Heart left ventricle (tissue), 16 donors: ENCODE measurements around the gene ATP23. TPM values are rescaled to one million over a fixed set of nuclear protein-coding genes. Genes with fewer than 3 reads are reported as not detected.

Experiments
- ATAC-seq, 4 donors: fragments of 200-7000 bp; cut with Tn5 transposase; one replicate each; pipeline ENCODE4 v1.9.1; 2020 to 2022; ENCODE audit warnings: moderate library complexity in 4 of 4, mild to moderate bottlenecking in 3 of 4, moderate number of reproducible peaks in 1 of 4
- DNase-seq, 5 donors: peaks; one replicate each; pipeline ENCODE4 v3.0.0-alpha.2; 2020
- H3K27ac ChIP-seq, 12 donors: fragments of 200-600 bp; sonication (generic) in 4 of 12; one replicate each; pipeline versions ENCODE4 v1.5.0 to v1.8.0; 2016 to 2022; ENCODE audit warnings: mild to moderate bottlenecking in 2 of 12
- H3K27me3 ChIP-seq, 9 donors: fragments of 200-600 bp; sonication (generic) in 2 of 9; one replicate each; pipeline versions ENCODE4 v1.5.1 to v1.8.0; 2016 to 2022; ENCODE audit warnings: mild to moderate bottlenecking in 3 of 9
- H3K36me3 ChIP-seq, 9 donors: fragments of 200-600 bp; sonication (generic) in 2 of 9; one replicate each; pipeline versions ENCODE4 v1.5.0 to v1.8.0; 2018 to 2022; ENCODE audit warnings: mild to moderate bottlenecking in 2 of 9
- H3K4me1 ChIP-seq, 12 donors: fragments of 200-600 bp; sonication (generic) in 4 of 12; one replicate each; pipeline versions ENCODE4 v1.5.0 to v1.8.0; 2016 to 2022; ENCODE audit warnings: mild to moderate bottlenecking in 3 of 12
- H3K4me3 ChIP-seq, 12 donors: fragments of 200-600 bp; sonication (generic) in 4 of 12; one replicate each; pipeline versions ENCODE4 v1.5.0 to v1.8.0; 2017 to 2022; ENCODE audit warnings: mild to moderate bottlenecking in 9 of 12, moderate library complexity in 4 of 12
- H3K9me3 ChIP-seq, 12 donors: fragments of 200-600 bp; sonication (generic) in 4 of 12; one replicate each; pipeline versions ENCODE4 v1.5.0 to v1.8.0; 2016 to 2022; ENCODE audit warnings: mild to moderate bottlenecking in 1 of 12
- CTCF ChIP-seq, 12 donors: fragments of 200-600 bp; sonication (generic) in 4 of 12; IDR thresholded peaks; one replicate each; pipeline versions ENCODE4 v1.5.0 to v1.8.0; 2018 to 2022; ENCODE audit warnings: antibody characterized with exemption in 12 of 12, mild to moderate bottlenecking in 5 of 12
- POLR2A ChIP-seq, 2 donors: fragments of 450-650 bp; IDR thresholded peaks; one replicate each; pipeline ENCODE4 v1.6.1; 2017; ENCODE audit warnings: antibody characterized with exemption in 2 of 2, mild to moderate bottlenecking in 2 of 2, moderate library complexity in 2 of 2
- WGBS, 4 donors: extraction: QIAGEN DNeasy Blood & Tissue Kit in 2 of 4; methylation state at CpG; one replicate each; pipeline versions ENCODE4 v1.1.5 to v1.1.7; 2013 to 2018; 5-methylcytosine and 5-hydroxymethylcytosine counted together
- intact Hi-C, 10 donors: fragments of 100-400 bp; cut with DNase I; formaldehyde crosslinking; loops; one replicate each; pipeline versions ENCODE4 v1.11.1 to v1.14.2; 2022
- polyA plus RNA-seq, 2 donors: library from polyadenylated mRNA; stranded (reverse); fragments of 200-250 nt; gene quantifications; one replicate each; pipeline ENCODE4 v1.2.3, GENCODE V29; 2013
- total RNA-seq, 9 donors: library from RNA; depleted of rRNA in 2 of 9; stranded (reverse); fragments of >200 nt in 2 of 9; fragmentation: NEBNext Ultra II Directional in 3 of 9; extraction: Animal tissue kit (Norgen Biotek cat#: 25700) in 3 of 9; gene quantifications; one replicate each; pipeline versions ENCODE4 v1.1.0 to v1.2.4, GENCODE V29; 2016 to 2023
- donor health status: ischemic (EF 13 %, LVEDD 7.1; RV severe dilation, severe dysfunction).
- donor health status: healthy with polysubstance abuse.
- donor health status: DM: no; HTN: yes; CAD: no.
- donor health status: DM: no; HTN: no; CAD: no.
- donor health status: ischemic (EF 25% LVEDD 6.9; RV normal size, moderate dysfunction).
- donor health status: ischemic (EF 25% LVEDD 5.7; RV mildly dilated, moderate dysfunction).
- donor health status: healthy.
- donor health status: DM: yes; HTN: yes; CAD: no.
- donor health status: ischemic (EF 35%, LVEDD 5.7; RV mildly dilated, moderate dysfunction).
- donor health status: nonischemic (EF 11% LVEDD 7.7; RV severe dilation, severe dysfunction).
- donor health status: DM: yes; HTN: yes; CAD: no.
- donor health status: PGD.
- donor health status: ischemic (EF 29% LVEDD 5.4; RV normal size, mild dysfunction).
- donor health status: nonischemic (EF 23%, LVEDD 6.1; RV moderate dilation, normal function).

Gene ATP23
- total and polyA plus RNA-seq, 11 donors: 1.8 to 10.4 (median 6.1) TPM

- intact Hi-C loops: loop anchor here in 7 of 10 donors (5.0 to 10.0 kb wide), 4 partner anchors 102 to 322 kb away; partner anchors contain the start of gene TSFM (in 4 of the 7)
- Histone ChIP-seq H3K9me3 (no peaks in the 10 kb centered on the region), H3K4me1 (peaks cover 0 to 10% (median 5%) of the 10 kb centered on the region in 12 donors), H3K4me3 (no peak overlapping the region), H3K36me3 (no peaks in the 10 kb centered on the region), H3K27ac (no peak overlapping the region), H3K27me3 (peaks cover 0 to 9% (median 0%) of the 10 kb centered on the region in 9 donors)
- no peak for TF ChIP-seq POLR2A (IDR thresholded peaks at IDR 0.05)
- no peak for TF ChIP-seq CTCF (IDR thresholded peaks at IDR 0.05)
- WGBS, 4 donors: 46 to 68% (median 59%) methylated on average over 3 of the region's 3 CpGs
- DNase-seq (no peak), ATAC-seq (no peak)
These were observed 34.1 kb upstream of the ATP23 start for GRCh38 chr12:57907281-57907680.

DNA sequence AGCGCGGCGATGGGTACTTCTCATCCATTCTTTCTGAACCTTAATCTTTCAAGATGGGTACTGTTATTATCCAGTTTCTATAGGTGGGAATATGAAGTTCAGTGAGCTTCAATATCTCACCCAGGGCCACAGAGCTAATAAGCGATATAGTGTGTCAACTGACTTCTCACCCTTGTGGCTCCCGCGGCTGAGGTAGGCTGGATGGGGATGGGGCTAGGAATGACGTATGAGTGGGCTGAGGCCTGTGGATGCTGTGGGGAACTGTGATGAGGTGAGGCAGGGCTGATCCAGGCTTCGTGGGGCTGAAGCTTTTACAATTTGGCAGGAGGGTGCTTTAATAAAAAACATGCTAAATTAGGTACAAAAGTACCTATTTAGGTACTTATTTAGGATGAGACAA is 32.9 kb upstream of the ATP23 start:
- intact Hi-C loops: loop anchor here in 7 of 10 donors (5.0 to 10.0 kb wide), 4 partner anchors 104 to 324 kb away; partner anchors contain the start of gene TSFM (in 4 of the 7)
- Histone ChIP-seq H3K27ac (no peak overlapping the region), H3K4me1 (peaks cover 0 to 10% (median 5%) of the 10 kb centered on the region in 12 donors), H3K9me3 (no peaks in the 10 kb centered on the region), H3K27me3 (peaks cover 0 to 9% (median 0%) of the 10 kb centered on the region in 9 donors), H3K4me3 (no peak overlapping the region), H3K36me3 (no peaks in the 10 kb centered on the region)
- TF ChIP-seq CTCF (IDR thresholded peaks at IDR 0.05) (no peak), POLR2A (IDR thresholded peaks at IDR 0.05) (no peak)
- DNase-seq: no peak
- 79 to 89% (median 83%) methylated on average over 8 of the region's 8 CpGs for WGBS, 4 donors
- no peak for ATAC-seq

- Histone ChIP-seq H3K27ac (no peak overlapping the region), H3K9me3 (no peaks in the 10 kb centered on the region), H3K4me3 (no peak overlapping the region), H3K36me3 (no peaks in the 10 kb centered on the region), H3K4me1 (peaks cover 0 to 10% (median 5%) of the 10 kb centered on the region in 12 donors), H3K27me3 (peaks cover 0 to 9% (median 0%) of the 10 kb centered on the region in 9 donors)
- no peak for ATAC-seq
- no peak for TF ChIP-seq CTCF (IDR thresholded peaks at IDR 0.05)
- no peak for TF ChIP-seq POLR2A (IDR thresholded peaks at IDR 0.05)
- no peak for DNase-seq
- 80 to 83% (median 82%) methylated on average over 4 of the region's 4 CpGs for WGBS, 4 donors
- intact Hi-C loops: loop anchor here in 7 of 10 donors (5.0 to 10.0 kb wide), 4 partner anchors 104 to 324 kb away; partner anchors contain the start of gene TSFM (in 4 of the 7)
These were observed 32.3 kb upstream of the ATP23 start for GRCh38 chr12:57909056-57909455.

- TF ChIP-seq POLR2A (IDR thresholded peaks at IDR 0.05): no peak
- TF ChIP-seq CTCF (IDR thresholded peaks at IDR 0.05): no peak
- ATAC-seq: no peak
- peaks cover 0 to 10% (median 5%) of the 10 kb centered on the region in 12 donors for H3K4me1 ChIP-seq
- no peak for DNase-seq
- H3K27ac ChIP-seq: no peak overlapping the region
- no peaks in the 10 kb centered on the region for H3K36me3 ChIP-seq
- intact Hi-C loops: loop anchor here in 7 of 10 donors (5.0 to 10.0 kb wide), 4 partner anchors 105 to 325 kb away; partner anchors contain the start of gene TSFM (in 4 of the 7)
- no peaks in the 10 kb centered on the region for H3K9me3 ChIP-seq
- peaks cover 0 to 9% (median 0%) of the 10 kb centered on the region in 9 donors for H3K27me3 ChIP-seq
- 83 to 86% (median 85%) methylated on average over 4 of the region's 4 CpGs for WGBS, 4 donors
- no peak overlapping the region for H3K4me3 ChIP-seq
These were observed 31.8 kb upstream of the ATP23 start for GRCh38 chr12:57909611-57910010.
